ENCODE data around the gene CRNKL1. TPM values are rescaled to one million over a fixed set of nuclear protein-coding genes. Genes with fewer than 3 reads are reported as not detected.

Gene CRNKL1
- total RNA-seq, 4 donors from 2014 or later = 24.9 to 37.7 (median 31.7) TPM

GRCh38 chr20:20021835-20022234 lies 30.4 kb downstream of the CRNKL1 start:
- 77 to 79% methylated on average over 6 to 7 of the region's 7 CpGs for WGBS, 2 donors (ENCODE audit: low coverage in 1 of 2)

GRCh38 chr20:20020908-20021307 lies 31.4 kb downstream of the CRNKL1 start:
- H3K36me3 ChIP-seq = peaks cover 0 to 18% of the 10 kb centered on the region in 2 donors
- peaks cover 2 to 53% (median 21%) of the 10 kb centered on the region in 3 donors for H3K4me1 ChIP-seq
- ATAC-seq = no peak
- WGBS, 2 donors (ENCODE audit: low coverage in 1 of 2) = 87 to 100% methylated on average over 2 to 3 of the region's 11 CpGs
- no peak overlapping the region for H3K27ac ChIP-seq
- no peak for TF ChIP-seq POLR2AphosphoS5 (IDR thresholded peaks at IDR 0.05)
- TF ChIP-seq POLR2A (IDR thresholded peaks at IDR 0.05) = no peak
- no peak for TF ChIP-seq CTCF (IDR thresholded peaks at IDR 0.05)
- no peak for TF ChIP-seq EP300 (IDR thresholded peaks at IDR 0.05)
- H3K4me3 ChIP-seq = no peak overlapping the region
- H3K27me3 ChIP-seq = no peaks in the 10 kb centered on the region
- H3K9me3 ChIP-seq = no peaks in the 10 kb centered on the region

More at GRCh38 chr20:20021835-20022234, 30.4 kb downstream of the CRNKL1 start:
- Histone ChIP-seq H3K36me3 (peaks cover 0 to 26% of the 10 kb centered on the region in 2 donors), H3K9me3 (no peaks in the 10 kb centered on the region), H3K27me3 (no peaks in the 10 kb centered on the region), H3K27ac (no peak overlapping the region), H3K4me3 (no peak overlapping the region), H3K4me1 (peaks cover 2 to 48% (median 18%) of the 10 kb centered on the region in 3 donors)
- no peak for ATAC-seq
- TF ChIP-seq POLR2AphosphoS5 (IDR thresholded peaks at IDR 0.05) (no peak), CTCF (IDR thresholded peaks at IDR 0.05) (no peak), EP300 (IDR thresholded peaks at IDR 0.05) (no peak), POLR2A (IDR thresholded peaks at IDR 0.05) (no peak)

- Histone ChIP-seq H3K4me3 (no peak overlapping the region), H3K9me3 (no peaks in the 10 kb centered on the region), H3K27ac (no peak overlapping the region), H3K27me3 (no peaks in the 10 kb centered on the region), H3K4me1 (peaks cover 2 to 53% (median 21%) of the 10 kb centered on the region in 3 donors), H3K36me3 (peaks cover 0 to 12% of the 10 kb centered on the region in 2 donors)
- 55 to 80% methylated on average over 1 to 2 of the region's 2 CpGs for WGBS, 2 donors (ENCODE audit: low coverage in 1 of 2)
- TF ChIP-seq CTCF (IDR thresholded peaks at IDR 0.05) (no peak), POLR2A (IDR thresholded peaks at IDR 0.05) (no peak), POLR2AphosphoS5 (IDR thresholded peaks at IDR 0.05) (no peak), EP300 (IDR thresholded peaks at IDR 0.05) (no peak)
- no peak for ATAC-seq
Measured at GRCh38 chr20:20019123-20019522, 33.1 kb downstream of the CRNKL1 start.

GRCh38 chr20:20018366-20018765 lies 33.9 kb downstream of the CRNKL1 start:
- Histone ChIP-seq H3K27ac (no peak overlapping the region), H3K4me3 (peak overlapping the region in 1 of 2 donors; percentile 94), H3K27me3 (no peaks in the 10 kb centered on the region), H3K9me3 (no peaks in the 10 kb centered on the region), H3K36me3 (peaks cover 0 to 10% of the 10 kb centered on the region in 2 donors), H3K4me1 (peaks cover 2 to 53% (median 21%) of the 10 kb centered on the region in 3 donors)
- TF ChIP-seq EP300 (IDR thresholded peaks at IDR 0.05) (no peak), POLR2A (IDR thresholded peaks at IDR 0.05) (no peak)
- WGBS, 2 donors (ENCODE audit: low coverage in 1 of 2) = 74 to 90% methylated on average over 5 to 8 of the region's 8 CpGs
- no peak for ATAC-seq

GRCh38 chr20:20017844-20018185 lies 34.5 kb downstream of the CRNKL1 start:
- 8% methylated on average over 10 of the region's 17 CpGs; no CpG with 5 or more reads in 1 of the 2 donors for whole genome bisulfite sequencing, 2 donors (ENCODE audit: low coverage in 1 of 2)
- H3K27me3 ChIP-seq = no peaks in the 10 kb centered on the region
- peaks cover 0 to 5% of the 10 kb centered on the region in 2 donors for H3K36me3 ChIP-seq
- TF ChIP-seq POLR2A (IDR thresholded peaks at IDR 0.05) (no peak), EP300 (IDR thresholded peaks at IDR 0.05) (no peak), POLR2AphosphoS5 (IDR thresholded peaks at IDR 0.05) (no peak), CTCF (IDR thresholded peaks at IDR 0.05) (no peak)
- H3K27ac ChIP-seq = peak overlapping the region in 3 of 4 donors; percentile 80 to 83 (median 80)
- H3K9me3 ChIP-seq = no peaks in the 10 kb centered on the region
- H3K4me3 ChIP-seq = peak overlapping the region; percentile 80 to 94
- peaks cover 2 to 53% (median 21%) of the 10 kb centered on the region in 3 donors for H3K4me1 ChIP-seq
- no peak for ATAC-seq
